GM15510 (cell line): Measurements from ENCODE around the gene SYNDIG1.

Experiments used
- POLR2A ChIP-seq: IDR thresholded peaks from 3 replicates; pipeline ENCODE4 v1.6.1; 2011; ENCODE audit warnings: borderline replicate concordance; ENCODE audit not compliant: insufficient read length; ENCODE audit errors: extremely low read depth

The SYNDIG1 gene

DNA sequence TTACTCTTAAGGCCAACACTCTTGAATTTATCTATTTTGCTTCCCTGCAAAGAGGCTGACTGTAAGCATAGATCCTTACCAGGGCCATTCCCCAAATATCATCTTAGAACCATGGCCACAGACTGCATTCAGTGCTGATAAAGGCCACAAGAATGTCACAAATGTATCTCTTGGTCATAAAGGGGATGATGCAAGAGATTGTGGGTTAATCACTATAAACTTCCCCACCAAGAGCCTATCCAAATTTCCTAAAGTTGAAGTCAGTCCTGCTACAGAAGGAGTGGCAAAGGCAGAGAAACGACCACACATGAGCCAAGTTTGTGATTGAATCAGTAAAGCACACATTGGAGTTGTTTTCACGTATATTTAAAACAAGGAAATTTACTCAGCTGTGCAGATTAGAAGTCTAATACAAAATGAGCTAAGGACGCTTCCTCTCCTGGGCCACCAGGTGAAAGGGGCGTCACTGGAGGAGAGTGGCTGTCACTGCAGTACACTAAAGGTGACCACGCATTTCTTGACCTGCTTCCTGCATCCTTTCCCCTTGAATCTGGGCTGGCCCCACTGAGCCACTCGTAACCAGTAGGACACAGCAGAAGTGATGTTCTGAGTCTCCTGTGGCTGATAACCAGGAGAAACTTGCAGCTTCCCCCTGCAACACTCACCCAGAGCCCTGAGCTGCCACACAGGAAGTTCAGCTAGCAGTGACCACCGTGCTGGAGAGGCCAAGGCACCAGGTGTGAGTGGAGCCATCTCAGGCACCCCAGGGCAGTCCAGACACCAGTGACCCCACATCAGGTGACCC, 181.9 kb downstream of the SYNDIG1 start:
- no peak for TF ChIP-seq POLR2A

DNA sequence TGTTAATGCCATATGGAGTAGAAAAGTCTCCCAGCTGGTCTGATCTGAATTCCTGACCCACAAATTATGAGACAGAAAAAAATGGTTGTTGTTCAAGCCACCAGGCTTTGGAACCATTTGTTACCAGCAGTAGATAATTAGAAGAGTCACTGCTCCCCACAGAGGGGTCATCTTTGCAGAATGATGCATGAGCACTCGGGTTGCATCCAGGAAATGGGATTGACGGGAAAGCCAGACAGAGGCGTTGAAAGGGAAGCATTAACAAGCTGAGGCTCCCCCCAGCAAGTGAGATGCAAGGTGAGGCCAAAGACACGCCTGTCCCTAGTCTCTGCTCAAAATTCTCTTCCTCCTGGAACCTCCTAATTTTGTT, 182.5 kb downstream of the SYNDIG1 start:
- no peak for TF ChIP-seq POLR2A

DNA sequence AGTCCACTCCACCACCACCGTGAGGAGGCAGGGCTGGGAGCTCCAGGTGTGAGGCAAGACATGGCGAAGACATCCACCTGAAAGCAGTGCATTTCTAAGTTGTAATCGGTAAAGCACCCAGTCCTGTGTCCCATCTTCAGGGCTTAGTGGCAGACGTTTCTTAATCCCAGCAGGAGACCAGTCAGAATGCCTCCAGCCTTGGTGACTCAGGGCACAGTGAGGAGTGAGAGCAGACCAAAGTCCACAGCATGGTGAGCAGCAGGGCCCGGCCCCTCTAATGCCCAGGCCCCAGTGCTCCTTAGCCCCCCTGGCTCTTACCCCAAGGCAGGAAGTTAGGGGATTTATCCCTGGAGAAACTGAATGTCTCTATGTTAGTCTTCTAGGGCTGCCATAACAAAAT, 183.9 kb downstream of the SYNDIG1 start:
- no peak for TF ChIP-seq POLR2A

DNA sequence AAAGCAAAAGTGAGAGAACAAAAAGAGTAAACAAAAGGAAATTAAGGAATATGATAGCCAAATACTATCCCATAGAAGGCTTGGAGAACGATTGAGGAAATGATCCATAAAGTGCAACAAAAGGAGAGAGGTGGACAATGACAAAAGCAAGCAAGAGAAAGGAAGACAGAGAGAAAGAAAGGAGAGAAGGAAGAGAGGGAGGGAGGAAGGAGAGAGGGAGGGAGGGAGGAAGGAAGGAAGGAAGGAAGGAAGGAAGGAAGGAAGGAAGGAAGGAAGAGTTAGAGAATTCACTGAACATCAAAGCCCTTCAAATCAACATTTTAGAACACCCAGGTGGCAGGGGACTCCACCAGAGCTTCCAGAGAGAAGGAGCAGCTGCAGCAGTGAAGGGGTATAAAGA, 185.0 kb downstream of the SYNDIG1 start:
- TF ChIP-seq POLR2A, result no peak

DNA sequence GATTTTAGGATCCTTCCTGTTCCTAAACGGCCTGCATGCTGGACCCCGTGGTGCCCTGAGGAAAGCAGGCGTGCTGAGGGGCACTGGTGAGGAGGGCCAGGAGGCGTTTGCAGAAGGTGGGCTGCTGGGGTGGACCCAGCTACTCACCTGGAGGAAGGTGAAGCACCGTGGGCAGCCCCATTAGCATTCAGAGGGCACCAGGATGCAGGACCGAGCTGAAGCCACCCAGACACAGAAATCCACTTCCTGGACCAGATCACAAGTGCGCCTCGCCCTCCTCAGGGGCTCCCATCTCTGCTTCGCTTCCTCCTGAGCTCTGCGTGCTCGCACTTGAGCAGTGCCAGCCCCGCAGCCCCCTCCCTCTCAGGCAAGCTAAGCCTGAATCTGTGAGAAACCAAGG, 187.0 kb downstream of the SYNDIG1 start:
- no peak for TF ChIP-seq POLR2A

DNA sequence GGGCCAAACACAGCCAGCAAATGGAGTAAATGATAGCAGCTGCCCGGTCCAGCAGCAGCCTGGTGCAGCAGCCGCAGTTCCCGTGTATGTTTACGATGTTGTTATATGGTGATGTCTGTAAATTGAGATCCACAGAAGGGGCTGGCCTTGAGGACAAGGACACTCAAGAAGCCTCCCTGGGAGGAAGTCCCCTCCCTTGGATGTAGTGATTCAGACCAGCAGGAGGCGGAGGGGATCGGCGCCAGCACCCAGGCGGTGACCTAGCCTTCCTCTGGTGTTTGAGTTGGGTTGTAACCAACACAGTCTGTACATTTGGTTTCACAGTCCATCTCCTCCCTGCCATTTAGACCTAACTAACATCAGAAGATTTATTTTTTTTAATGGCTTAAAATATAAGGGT, 187.8 kb downstream of the SYNDIG1 start:
- no peak for TF ChIP-seq POLR2A

DNA sequence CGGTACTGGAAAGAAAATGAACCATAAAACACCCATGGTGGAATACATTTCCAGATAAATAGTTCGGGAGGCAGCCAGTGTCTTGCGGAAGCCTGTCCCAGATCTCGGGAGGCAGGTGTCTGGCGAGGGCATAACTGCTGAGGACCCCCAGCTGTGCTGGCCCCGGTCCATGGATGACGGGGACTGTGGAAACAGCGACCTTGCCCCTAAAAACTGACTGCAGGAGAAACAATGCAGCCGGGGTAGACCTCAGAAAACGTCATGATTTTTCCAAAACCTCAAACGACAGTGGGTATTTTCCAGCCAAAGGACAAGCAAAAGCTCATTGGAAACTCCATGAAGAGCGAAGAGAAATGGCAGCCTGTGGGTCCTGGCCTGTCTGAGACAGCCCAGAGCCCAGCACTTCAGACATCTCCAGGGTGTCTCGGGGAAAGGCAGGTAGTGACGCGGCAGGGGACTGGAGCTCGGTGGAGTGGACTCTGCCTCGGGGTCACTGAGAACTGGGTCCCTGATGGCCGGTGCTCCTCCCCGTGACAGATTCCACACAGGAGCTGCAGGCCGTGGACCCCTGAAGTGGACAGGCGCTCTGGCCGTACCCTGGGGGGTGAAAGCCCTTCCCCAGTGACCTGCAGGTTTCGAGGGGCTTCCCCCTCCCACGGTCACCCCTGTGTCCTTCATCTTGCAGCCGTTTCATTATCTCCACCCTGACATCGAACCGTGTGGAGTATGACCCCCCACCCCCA, 188.6 kb downstream of the SYNDIG1 start:
- no peak for TF ChIP-seq POLR2A

DNA sequence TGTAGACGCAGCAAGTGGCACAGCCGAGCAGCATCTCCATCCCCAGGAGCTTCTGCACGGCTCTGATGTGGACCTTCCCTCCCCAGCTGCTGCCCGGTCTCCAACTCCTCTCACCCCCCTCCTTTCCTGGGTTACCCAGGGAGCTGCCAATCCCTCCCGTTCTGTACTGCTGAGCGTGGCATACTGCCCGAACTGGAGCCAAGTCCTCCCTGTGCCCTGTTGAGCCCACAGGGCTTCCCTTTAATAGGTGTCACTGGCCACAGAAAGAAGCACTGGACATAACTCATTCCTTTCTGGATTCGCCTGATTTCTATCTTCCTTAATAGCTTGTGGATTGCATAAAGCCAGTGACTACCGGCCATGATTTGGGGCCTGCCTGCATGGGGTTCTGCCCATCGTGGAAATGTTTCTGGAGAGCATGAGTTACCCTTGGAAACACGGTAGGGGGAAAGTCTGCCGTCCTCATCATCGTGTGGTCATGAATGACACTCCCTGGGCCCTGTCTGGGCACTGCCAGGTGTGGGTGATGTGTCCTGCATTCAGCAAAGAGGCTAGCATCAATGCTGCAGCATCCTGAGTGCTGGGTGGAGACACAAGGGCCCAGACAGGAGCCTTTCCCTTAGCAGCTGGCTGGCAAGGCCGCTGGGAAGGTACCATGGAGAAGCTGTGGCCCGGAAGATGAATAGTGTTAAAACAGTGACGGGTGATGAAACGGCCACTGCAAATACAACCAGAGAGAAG, 189.7 kb downstream of the SYNDIG1 start:
- no peak for TF ChIP-seq POLR2A

DNA sequence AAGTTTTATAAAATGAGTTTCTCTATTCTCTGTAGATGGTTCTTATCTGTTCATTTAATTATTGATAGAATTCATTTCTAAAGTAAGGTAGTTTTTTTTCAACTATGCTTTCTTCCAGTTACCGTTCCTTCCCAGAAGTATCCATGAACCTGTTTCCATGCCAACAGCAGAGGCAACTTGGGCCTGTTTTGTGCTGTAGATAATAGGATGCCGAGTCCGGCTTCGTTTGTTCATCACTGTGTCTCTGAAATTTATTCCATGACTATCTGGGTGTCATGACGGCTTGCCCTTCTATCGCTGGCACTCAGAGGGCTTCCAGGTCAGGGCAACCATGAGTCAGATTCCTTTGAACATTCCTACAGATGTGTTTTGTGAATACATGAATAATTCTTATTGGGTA, 190.4 kb downstream of the SYNDIG1 start:
- no peak for TF ChIP-seq POLR2A

DNA sequence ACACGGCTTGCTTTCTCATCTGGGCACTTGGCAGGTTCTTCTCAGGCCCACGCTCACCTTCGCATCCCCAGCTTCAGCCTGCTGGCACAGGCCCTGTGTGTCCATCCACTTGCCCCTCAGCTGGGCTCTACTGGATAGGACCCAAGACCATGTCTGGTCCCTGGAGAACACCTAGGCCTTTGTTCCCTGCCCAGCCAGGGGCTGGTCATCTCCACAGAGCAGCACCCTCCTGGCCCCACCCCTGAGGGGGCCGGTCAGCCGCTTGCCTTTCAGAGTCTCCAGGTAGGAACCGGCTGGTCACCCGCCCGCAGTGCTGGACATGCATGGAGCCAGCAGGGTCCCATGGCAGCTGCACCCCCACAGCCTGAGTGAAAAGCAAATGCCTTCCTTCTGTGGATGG, 191.2 kb downstream of the SYNDIG1 start:
- TF ChIP-seq POLR2A, result no peak

DNA sequence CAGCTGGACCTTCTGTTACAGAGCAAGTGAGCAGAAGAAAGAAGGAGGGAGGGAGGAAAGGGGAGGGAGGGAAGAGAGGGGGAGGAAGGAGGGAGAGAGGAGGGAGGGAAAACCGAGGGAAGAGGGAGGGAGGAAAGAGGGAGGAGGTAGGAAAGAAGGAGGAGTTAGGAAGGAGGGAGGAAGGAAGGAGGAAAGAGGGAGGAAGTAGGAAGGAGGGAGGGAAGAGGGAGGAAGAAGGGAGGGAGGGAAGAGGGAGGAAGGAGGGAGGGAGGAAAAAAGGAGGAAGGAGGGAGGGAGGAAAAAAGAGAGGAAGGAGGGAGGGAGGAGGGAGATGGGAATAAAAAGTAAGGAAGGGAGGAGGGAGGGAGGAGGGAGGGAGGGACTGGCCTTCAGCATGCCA, 191.8 kb downstream of the SYNDIG1 start:
- TF ChIP-seq POLR2A, result no peak

DNA sequence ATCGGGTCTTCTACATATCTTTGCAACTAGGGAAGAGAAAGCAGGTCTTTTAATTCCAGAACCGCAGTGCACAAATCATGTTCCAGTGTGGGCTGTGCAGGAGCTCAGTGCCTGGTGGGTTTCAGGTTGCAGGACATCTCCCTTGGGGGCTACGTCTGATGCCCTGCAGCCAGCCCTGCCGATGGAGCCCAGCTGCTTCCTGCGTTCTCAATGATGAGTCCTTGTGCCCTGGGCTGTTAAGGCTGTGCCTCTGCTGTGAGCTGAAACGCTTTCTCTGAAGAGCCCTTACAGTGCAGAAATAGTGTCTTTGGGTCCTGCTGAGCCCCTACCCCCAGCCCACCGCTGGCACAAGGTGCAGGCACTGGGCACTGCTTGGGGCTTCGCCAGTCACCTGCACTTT, 192.9 kb downstream of the SYNDIG1 start:
- no peak for TF ChIP-seq POLR2A

DNA sequence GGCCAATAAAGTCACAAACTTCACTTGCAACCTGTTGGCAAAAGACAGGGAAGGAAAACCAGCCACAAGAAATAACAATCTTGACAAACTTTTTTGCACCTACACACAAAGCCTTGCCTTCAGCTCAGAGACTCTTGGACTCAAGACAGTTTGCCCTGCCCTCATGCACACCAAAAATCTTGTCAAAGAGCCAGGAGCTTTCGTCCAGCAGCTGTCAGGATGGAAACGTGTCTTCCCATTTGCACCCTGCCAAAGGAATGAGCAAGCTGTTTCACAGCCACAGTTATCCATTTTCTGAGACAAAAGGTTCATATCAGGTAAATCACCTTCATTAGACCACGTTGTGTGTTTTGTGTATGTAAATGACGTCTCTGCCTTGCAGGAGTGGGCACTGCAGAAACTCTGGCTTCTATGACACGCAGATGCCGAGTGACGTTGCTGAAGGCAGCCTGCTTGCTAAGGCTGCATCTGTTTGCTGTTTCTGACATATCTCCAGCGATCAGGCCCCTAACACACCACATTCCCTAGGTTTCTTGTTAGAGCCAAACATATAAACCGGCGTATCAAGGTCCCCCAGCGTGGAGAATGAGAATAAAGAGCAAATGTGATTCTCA, 193.4 kb downstream of the SYNDIG1 start:
- no peak for TF ChIP-seq POLR2A

DNA sequence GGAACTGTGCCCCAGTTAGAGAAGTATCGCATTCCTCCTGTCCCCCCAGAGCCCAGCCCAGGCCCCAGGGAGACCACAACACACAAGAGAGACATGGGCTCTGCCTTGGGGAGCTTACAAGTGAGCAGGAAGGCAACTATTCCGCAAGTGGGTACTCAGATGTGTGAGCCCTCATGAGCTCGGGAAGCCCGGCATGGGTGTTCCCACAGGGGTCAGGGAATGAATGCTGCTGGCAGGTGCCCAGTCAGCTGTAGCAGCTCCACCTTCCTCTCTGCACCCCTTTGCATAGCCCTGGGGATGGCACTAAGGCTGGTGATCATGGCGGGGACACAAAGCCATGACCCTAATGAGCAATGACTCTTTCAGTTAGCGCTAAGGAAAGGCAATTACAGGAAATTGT, 194.1 kb downstream of the SYNDIG1 start:
- no peak for TF ChIP-seq POLR2A
